ENCODE results near the gene TSPY3.
"Not testable (repeated sequence)": the region's sequence is repeated elsewhere in the genome, so short reads cannot be mapped to it uniquely, and the experiment has no call there.

The TSPY3 gene, protein sequence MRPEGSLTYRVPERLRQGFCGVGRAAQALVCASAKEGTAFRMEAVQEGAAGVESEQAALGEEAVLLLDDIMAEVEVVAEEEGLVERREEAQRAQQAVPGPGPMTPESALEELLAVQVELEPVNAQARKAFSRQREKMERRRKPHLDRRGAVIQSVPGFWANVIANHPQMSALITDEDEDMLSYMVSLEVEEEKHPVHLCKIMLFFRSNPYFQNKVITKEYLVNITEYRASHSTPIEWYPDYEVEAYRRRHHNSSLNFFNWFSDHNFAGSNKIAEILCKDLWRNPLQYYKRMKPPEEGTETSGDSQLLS

DNA sequence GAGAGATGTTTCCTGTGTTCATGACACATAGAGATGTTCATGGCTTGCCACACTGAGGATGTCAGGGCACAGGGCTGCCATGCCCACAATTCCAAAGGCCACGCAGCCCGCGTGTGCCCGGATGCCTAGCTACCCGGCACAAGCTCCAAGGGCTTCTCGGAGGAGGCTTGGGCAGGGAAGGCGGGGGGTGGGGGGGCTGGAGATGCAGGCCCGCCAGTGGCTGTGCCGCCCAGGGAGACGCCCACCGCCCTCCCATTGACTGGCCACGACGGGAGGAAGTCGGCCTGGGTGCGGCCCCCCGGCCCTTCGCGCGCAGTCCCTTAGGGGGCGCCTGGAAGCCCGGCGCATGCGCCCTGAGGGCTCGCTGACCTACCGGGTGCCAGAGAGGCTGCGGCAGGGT is at the start of gene TSPY3:
Gene TSPY3, plus strand, starts transcription at position 301 of the 400 bp plus-strand sequence. Its CDS starts 46 bp downstream, at position 347.
- CTCF ChIA-PET, H3K27me3 Mint-ChIP-seq, H3K9me3 Mint-ChIP-seq, H3K4me1 Mint-ChIP-seq, H3K4me3 Mint-ChIP-seq, DNase-seq, H3K36me3 Mint-ChIP-seq, H3K27ac Mint-ChIP-seq: not testable (repeated sequence)

DNA sequence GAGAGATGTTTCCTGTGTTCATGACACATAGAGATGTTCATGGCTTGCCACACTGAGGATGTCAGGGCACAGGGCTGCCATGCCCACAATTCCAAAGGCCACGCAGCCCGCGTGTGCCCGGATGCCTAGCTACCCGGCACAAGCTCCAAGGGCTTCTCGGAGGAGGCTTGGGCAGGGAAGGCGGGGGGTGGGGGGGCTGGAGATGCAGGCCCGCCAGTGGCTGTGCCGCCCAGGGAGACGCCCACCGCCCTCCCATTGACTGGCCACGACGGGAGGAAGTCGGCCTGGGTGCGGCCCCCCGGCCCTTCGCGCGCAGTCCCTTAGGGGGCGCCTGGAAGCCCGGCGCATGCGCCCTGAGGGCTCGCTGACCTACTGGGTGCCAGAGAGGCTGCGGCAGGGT is 40.7 kb upstream of the TSPY3 start, which contains the start of gene TSPY8:
Gene TSPY8, plus strand, starts transcription at position 301 of the 400 bp plus-strand sequence. Its CDS starts 46 bp downstream, at position 347.
- H3K36me3 Mint-ChIP-seq, CTCF ChIA-PET, H3K4me1 Mint-ChIP-seq, H3K27me3 Mint-ChIP-seq, H3K9me3 Mint-ChIP-seq, DNase-seq, H3K27ac Mint-ChIP-seq, H3K4me3 Mint-ChIP-seq: not testable (repeated sequence)

- H3K9me3 Mint-ChIP-seq, CTCF ChIA-PET, H3K36me3 Mint-ChIP-seq, H3K4me3 Mint-ChIP-seq, H3K27me3 Mint-ChIP-seq, H3K27ac Mint-ChIP-seq, H3K4me1 Mint-ChIP-seq: not testable (repeated sequence)
- DNase-seq: peak; percentile 20
Measured at GRCh38 chrY:9396527-9396926, 1.7 kb upstream of the TSPY3 start.
